Measurements from ENCODE around the gene EYA2. TPM values are rescaled to one million over a fixed set of nuclear protein-coding genes. Genes with fewer than 3 reads are reported as not detected.

The EYA2 gene
- total RNA-seq, 4 donors from 2014 or later = 9.7 to 22.1 (median 14.3) TPM

DNA sequence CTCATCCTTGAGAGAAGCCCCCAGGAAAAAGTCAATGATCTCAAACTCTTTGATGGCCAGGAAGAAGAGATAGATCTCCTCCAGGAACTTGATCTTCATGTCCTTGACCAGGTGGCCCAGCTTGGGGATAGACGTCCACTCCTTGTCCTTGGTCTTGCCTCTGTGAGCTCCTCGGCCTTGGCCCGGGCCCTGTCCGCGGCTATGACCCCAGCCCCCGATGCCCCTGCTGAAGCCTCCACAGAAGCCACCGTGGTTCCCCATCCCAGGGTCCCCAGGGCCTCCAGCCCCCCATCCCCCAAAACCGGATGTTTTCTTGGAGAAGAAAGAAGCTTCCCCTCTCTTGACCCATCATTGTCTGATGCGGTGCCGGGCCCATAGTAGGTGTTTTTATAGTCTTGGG lies 266.8 kb downstream of the EYA2 start:
- H3K36me3 ChIP-seq = peaks cover 0 to 10% (median 0%) of the 10 kb centered on the region in 3 donors
- WGBS, 2 donors = 83 to 100% methylated on average over 2 to 6 of the region's 10 CpGs
- DNase-seq = no peak
- no peaks in the 10 kb centered on the region for H3K9me3 ChIP-seq
- TF ChIP-seq, protein P1, sequence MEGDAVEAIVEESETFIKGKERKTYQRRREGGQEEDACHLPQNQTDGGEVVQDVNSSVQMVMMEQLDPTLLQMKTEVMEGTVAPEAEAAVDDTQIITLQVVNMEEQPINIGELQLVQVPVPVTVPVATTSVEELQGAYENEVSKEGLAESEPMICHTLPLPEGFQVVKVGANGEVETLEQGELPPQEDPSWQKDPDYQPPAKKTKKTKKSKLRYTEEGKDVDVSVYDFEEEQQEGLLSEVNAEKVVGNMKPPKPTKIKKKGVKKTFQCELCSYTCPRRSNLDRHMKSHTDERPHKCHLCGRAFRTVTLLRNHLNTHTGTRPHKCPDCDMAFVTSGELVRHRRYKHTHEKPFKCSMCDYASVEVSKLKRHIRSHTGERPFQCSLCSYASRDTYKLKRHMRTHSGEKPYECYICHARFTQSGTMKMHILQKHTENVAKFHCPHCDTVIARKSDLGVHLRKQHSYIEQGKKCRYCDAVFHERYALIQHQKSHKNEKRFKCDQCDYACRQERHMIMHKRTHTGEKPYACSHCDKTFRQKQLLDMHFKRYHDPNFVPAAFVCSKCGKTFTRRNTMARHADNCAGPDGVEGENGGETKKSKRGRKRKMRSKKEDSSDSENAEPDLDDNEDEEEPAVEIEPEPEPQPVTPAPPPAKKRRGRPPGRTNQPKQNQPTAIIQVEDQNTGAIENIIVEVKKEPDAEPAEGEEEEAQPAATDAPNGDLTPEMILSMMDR (IDR thresholded peaks at IDR 0.05) = no peak
- TF ChIP-seq POLR2A (IDR thresholded peaks at IDR 0.05) = no peak
- intact Hi-C loops (cut with DNase I) = no loop called here
- no peaks in the 10 kb centered on the region for H3K4me1 ChIP-seq
- H3K27ac ChIP-seq = no peak overlapping the region
- no peaks in the 10 kb centered on the region for H3K27me3 ChIP-seq
- no peak overlapping the region for H3K4me3 ChIP-seq

DNA sequence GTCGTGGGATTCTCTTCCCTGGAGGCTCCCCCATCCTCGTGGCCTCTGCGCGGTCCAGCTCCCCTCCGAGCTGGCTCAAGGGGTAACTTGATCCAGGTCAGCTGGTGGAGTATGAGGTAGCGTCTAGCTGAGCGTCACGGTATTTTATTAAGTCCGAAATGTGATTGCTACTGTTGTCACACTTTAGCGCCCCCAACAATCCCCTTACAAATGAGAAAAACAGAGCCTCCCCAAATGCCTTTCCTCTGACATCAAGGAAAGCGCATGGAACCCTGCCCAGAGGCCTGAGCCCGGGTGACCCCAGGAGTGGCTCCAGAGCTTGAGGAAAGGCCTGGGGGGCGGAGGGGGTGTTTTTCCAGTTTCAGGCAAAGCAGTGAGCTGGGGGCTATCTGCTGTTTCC lies 269.5 kb downstream of the EYA2 start:
- H3K27me3 ChIP-seq = no peaks in the 10 kb centered on the region
- TF ChIP-seq POLR2A (IDR thresholded peaks at IDR 0.05) = no peak
- TF ChIP-seq, protein P1 (IDR thresholded peaks at IDR 0.05) = no peak

DNA sequence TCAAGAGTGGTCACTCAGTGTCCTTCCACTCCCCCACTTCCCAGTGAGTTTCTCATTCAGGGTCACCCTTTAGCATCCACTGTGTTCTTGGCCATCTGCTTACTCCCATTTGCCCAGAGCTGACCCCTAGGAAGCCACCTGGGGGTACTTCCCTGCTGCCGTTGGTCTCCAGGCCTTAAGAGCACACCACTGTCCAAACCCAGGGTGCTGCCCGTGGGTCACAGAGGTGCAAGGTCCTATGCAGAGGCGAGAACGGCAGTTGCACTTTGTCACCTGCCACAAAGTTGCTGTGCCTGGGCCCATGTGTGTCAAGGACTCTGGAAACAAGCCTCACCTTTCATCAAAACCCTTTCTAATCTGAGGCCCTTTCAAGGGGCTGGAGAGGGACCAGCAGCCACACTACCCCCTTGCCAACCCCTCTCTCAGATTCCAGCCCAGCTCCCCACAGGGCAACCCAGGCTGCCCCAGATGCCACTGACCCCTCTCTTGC lies 270.8 kb downstream of the EYA2 start:
- intact Hi-C loops (cut with DNase I) = no loop called here
- TF ChIP-seq, protein P1 (IDR thresholded peaks at IDR 0.05) = no peak
- no peak for TF ChIP-seq POLR2A (IDR thresholded peaks at IDR 0.05)
- H3K9me3 ChIP-seq = no peaks in the 10 kb centered on the region
- H3K27me3 ChIP-seq = no peaks in the 10 kb centered on the region
- no peak overlapping the region for H3K4me3 ChIP-seq
- no peak for DNase-seq
- H3K4me1 ChIP-seq = no peaks in the 10 kb centered on the region
- H3K36me3 ChIP-seq = peaks cover 0 to 11% (median 0%) of the 10 kb centered on the region in 3 donors
- H3K27ac ChIP-seq = no peak overlapping the region
- 73 to 80% methylated on average over 1 to 4 of the region's 4 CpGs for WGBS, 2 donors

More for the DNA sequence above, 269.5 kb downstream of the EYA2 start:
- Histone ChIP-seq H3K27ac (no peak overlapping the region), H3K4me3 (no peak overlapping the region), H3K9me3 (no peaks in the 10 kb centered on the region), H3K36me3 (peaks cover 0 to 10% (median 0%) of the 10 kb centered on the region in 3 donors), H3K4me1 (no peaks in the 10 kb centered on the region)
- intact Hi-C loops (cut with DNase I) = no loop called here
- WGBS, 2 donors = 87 to 93% methylated on average over 10 to 11 of the region's 13 CpGs
- DNase-seq = no peak

DNA sequence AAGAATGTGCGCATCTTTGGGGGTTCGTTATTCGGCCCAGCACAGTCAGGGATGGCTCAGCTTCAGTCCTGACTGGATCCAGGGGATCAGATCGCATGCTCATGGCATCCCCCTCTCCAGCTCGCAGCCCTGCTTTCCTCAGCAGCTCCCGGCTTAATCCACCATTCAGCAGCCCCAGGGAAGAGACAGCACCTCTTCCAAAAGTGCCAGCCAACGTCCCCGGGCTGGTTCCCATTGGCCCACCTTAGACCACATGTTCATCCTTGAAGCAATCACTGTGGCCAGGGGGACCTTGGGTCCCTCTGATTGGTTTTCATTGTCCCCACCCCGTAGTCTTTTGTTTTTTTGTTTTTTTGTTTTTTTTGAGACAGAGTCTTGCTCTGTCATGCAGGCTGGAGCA lies 273.2 kb downstream of the EYA2 start:
- intact Hi-C loops (cut with DNase I) = no loop called here
- Histone ChIP-seq H3K4me3 (no peak overlapping the region), H3K36me3 (peaks cover 0 to 25% (median 0%) of the 10 kb centered on the region in 3 donors), H3K9me3 (no peaks in the 10 kb centered on the region), H3K27ac (no peak overlapping the region), H3K27me3 (no peaks in the 10 kb centered on the region), H3K4me1 (no peaks in the 10 kb centered on the region)
- no peak for DNase-seq
- no peak for TF ChIP-seq POLR2A (IDR thresholded peaks at IDR 0.05)
- TF ChIP-seq, protein P1 (IDR thresholded peaks at IDR 0.05) = no peak
- WGBS, 2 donors = 86 to 87% methylated on average over 9 of the region's 9 CpGs

DNA sequence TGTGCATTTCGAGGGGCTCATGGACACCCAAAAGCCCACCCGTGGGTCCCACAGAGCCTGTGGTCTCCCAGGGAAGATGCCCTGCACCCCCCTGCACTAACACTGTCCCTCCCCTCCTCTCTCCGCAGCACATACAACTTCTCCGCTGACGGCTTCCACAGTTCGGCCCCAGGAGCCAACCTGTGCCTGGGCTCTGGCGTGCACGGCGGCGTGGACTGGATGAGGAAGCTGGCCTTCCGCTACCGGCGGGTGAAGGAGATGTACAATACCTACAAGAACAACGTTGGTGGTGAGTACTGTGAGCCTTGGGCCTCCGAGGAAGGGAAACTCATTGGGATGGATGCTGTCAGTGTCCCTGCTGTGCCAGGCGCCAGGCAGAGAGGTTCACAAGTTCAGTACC lies 277.9 kb downstream of the EYA2 start:
- no peak for TF ChIP-seq POLR2A (IDR thresholded peaks at IDR 0.05)
- TF ChIP-seq, protein P1 (IDR thresholded peaks at IDR 0.05) = no peak

More for the DNA sequence above, 277.9 kb downstream of the EYA2 start:
- H3K4me1 ChIP-seq = no peaks in the 10 kb centered on the region
- whole genome bisulfite sequencing, 2 donors = 80 to 91% methylated on average over 2 to 7 of the region's 16 CpGs
- peaks cover 0 to 68% (median 0%) of the 10 kb centered on the region in 3 donors for H3K36me3 ChIP-seq
- intact Hi-C loops (cut with DNase I) = no loop called here
- no peak overlapping the region for H3K27ac ChIP-seq
- H3K27me3 ChIP-seq = no peaks in the 10 kb centered on the region
- DNase-seq = no peak
- H3K9me3 ChIP-seq = no peaks in the 10 kb centered on the region
- H3K4me3 ChIP-seq = no peak overlapping the region
